ENCODE measurements around the gene ATP5F1E.

- TF ChIP-seq CTCF (IDR thresholded peaks at IDR 0.05): no peak
- no peak for TF ChIP-seq POLR2A (IDR thresholded peaks at IDR 0.05)
- no peak for TF ChIP-seq EP300 (IDR thresholded peaks at IDR 0.05)
These were observed 34.9 kb downstream of the ATP5F1E start for GRCh38 chr20:58997141-58997770.
